DMS 273 (cell line): ENCODE measurements around the gene GLRX3.

ENCODE experiments used
- DNase-seq: peaks from one replicate; lab custom pipeline; 2025; ENCODE audit not compliant: unreplicated experiment; lab: John Stamatoyannopoulos, UW

GLRX3 gene

DNA sequence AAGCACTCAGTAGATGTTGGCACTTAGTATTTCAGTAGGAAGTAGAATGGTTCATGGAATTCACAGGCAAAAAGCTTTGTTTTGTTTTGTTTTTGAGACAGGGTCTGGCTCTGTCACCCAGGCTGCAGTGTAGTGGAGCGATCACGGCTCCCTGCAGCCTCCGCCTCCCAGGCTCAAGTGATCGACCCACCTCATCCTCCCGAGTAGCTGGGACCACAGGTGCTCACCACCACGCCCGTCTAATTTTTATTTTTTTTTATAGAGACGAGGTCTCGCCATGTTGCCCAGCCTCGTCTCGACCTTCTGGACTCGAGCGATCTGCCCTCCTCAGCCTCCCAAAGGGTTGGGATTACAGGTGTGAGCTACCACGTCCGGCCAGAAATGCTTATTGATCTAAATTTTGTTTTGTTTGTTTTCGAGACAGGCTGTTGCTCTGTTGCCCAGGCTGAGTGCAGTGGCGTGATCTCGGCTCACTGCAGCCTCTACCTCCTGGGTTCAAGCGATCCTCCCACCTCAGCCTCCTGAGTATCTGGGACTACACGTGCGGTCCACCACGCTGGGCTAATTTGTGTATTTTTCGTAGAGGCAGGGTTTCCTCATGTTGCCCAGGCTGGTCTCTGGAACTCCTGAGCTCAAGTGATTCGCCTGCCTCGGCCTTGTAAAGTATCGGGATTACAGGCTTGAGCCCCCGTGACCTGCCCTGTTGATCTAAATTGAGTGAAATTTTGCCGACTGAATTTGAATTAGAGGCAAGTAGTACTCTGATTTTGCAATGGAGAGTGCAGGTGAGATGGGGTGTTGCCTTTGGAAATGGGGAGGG lies 1.7 kb downstream of the GLRX3 start:
- no peak for DNase-seq

GRCh38 chr10:130138479-130138866 lies 2.3 kb downstream of the GLRX3 start:
- no peak for DNase-seq

DNA sequence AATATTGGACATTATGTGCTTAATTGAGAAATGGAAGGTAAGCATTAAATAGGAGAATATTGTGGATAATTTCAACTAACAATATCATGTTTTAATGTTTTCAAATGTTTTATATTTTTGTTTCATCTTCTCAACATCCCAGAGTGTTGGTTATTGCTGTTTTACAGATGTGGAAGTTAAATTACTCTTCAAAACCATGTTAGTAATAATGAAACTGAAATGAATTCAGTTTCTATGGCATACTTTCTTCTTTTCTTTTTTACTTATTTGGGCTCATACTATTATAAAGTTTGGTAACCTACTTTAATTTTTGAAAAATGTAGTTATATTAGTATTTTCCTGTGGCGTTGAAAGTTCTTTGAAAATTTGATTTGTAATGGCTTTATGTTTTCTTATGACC lies 4.2 kb downstream of the GLRX3 start:
- no peak for DNase-seq

DNA sequence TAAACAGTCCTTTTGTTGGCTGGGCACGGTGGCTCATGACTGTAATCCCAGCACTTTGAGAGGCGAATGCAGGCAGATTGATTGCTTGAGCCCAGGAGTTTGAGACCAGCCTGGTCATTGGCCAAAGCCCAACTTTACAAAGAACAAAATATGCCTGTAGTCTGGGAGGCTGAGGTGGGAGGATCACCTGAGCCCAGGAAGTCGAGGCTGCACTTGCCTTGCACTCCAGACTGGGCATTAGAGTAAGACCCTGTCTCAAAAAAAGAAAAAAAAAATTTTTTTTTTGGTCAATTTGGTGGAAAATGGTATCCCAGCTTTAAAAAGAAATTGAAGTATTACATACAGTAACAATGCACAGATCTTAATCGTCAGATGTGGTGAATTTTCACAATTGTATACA lies 4.8 kb downstream of the GLRX3 start:
- DNase-seq, result no peak

DNA sequence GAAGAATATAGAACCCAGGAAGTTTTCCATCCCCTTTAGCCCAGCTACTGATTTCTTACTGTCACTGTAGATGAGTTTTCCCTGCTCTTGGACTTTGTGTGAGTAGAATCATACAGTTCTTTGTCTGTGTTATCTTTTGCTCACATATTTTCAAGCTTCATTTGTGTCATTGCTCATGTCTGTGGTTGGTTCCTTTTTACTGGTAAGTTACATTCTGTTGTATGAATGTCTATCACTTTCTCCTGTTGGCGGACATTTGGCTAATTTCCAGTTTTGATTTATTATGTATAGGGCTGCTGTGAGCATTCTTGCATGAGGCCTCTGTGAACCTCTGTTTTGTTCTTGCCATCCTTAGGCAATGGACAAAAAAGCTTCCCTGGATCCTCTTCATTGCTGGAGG lies 5.3 kb downstream of the GLRX3 start:
- DNase-seq, result peak; percentile 5

DNA sequence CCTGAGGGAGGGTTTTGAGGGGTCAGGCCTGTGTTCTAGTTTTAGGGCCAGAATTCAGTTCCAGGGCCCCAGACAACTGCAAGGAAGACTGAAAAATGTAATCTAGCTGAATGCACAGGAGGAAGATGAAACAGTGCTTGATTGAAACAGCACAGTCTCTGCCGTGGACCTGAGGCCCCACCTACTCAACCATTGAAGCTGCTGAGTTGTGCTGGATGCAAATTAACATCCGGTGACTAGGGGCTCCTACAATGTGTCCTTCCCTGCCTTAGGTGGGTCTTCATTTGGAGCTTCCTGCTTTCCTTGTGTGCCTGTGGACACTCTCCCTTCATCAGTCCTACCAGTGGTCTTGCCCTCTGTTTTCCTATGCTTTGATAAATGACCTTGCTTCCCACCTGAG lies 5.7 kb downstream of the GLRX3 start:
- DNase-seq, result no peak

- no peak for DNase-seq
Observed at GRCh38 chr10:130146042-130146441, 9.9 kb downstream of the GLRX3 start.

GRCh38 chr10:130159192-130159794 lies 23.1 kb downstream of the GLRX3 start:
- no peak for DNase-seq

- no peak for DNase-seq
Observed at GRCh38 chr10:130160775-130161174, 24.6 kb downstream of the GLRX3 start.

DNA sequence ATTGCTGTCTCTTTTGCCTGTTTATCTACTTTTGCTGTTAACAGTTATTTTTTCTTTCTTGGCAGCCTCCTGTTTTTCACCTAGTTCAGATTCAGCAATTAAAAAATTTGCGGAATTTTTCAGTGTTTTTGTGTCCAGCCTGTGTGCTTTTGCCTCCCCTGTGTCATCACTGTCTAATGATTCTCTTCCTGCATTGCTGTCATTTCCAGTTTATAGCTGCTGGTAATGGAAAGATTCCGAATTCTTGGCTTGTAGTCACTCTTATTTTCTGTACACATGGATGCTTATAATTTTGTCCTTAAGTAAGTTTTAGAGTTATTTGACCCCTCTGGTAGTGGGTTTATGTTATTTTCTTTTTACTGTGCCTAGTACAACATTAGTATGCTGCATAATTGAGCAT lies 25.1 kb downstream of the GLRX3 start:
- no peak for DNase-seq

DNA sequence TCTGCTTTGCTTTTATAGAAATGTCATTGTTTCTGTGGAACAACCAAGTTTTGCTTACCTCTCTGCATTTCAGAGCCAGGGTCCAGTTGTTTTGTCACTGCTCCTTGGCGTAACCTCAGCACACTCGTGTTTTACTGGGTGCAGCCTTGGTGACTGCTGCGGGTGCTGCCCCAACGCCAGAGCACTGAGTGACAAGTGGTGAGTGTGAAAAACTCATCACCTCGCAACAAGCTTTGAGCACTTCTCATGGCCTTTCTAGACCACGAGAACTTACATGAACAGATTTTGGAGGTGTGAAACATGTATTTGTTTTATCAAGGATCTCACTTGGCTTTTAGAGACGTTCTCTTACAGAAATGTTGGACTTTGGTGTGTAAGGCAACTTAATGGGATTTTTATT lies 31.0 kb downstream of the GLRX3 start:
- no peak for DNase-seq

GRCh38 chr10:130167707-130168106 lies 31.5 kb downstream of the GLRX3 start:
- DNase-seq, result no peak

DNA sequence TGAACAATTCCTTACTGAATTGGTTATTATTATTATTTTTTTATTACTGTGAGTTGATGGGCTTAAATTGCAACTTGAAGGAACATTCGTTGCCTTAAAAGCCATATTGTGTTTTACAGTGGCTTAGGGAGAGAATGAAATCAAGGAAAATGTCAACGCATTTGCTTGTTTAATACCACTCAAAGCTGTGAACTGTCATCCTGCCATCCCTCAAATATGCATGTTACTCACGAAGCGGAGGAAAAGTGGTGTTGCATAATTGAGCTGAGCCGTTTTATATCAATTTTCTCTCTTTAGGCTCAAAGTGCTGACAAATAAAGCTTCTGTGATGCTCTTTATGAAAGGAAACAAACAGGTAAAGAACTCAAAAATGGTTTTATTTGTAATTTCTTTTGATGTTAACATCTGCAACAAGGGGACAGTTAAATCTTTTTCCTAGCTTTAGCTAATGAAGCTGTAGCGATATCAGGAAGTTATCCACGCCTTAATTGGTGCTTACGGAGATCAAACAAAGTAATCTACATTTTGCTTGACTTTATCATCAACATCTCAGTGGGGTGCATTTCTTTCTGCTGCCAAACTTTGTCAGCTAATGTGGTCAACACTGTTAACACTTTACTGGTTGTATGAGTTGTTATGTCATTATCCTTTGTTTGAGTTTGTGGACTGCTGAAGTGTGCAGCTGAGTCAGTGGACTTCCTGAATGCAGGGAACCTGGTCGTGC lies 33.1 kb downstream of the GLRX3 start:
- no peak for DNase-seq

- DNase-seq, result no peak
Observed at GRCh38 chr10:130171196-130171595, 35.0 kb downstream of the GLRX3 start.

- DNase-seq, result no peak
Observed at GRCh38 chr10:130174328-130174727, 38.1 kb downstream of the GLRX3 start.

- DNase-seq, result no peak
Observed at GRCh38 chr10:130175074-130175473, 38.9 kb downstream of the GLRX3 start.

DNA sequence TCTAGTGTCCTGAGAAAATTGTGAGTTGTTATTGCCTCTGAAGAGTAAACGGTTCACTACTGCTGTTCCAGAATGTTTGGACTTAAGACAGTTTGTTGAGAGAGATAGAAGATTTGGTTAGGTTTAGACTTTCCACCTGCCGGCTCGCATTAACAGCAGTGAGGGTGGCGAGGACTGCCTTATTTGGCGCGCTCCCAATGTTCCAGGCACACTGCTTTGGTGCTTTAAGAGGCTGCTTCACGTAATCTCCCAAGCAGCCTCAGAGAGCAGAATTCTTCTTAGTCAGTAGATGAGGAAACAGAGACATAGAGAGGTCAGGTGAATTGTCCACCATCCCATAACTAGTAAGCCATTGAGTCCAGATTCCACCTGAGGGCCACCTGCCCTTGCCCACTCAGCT lies 41.1 kb downstream of the GLRX3 start:
- DNase-seq, result no peak

DNA sequence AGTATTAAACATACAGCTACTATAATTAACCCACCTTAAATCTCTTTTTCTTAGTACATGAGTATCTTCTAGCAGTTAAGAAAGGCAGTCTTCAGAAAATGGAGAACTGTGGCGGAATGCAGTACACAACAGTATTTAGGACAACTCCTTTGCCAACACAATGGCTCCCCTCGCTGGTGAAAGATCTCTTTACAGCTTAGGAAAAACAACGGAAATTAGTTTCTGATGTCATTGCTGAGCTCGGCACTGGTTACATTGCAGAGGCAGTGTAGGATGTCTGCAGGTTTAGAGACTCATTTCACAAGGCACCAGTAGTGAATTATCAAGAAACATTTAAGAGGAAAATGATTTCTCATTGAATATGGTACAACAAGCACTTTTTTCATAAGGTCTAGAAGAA lies 43.4 kb downstream of the GLRX3 start:
- DNase-seq, result peak; percentile 54

DNA sequence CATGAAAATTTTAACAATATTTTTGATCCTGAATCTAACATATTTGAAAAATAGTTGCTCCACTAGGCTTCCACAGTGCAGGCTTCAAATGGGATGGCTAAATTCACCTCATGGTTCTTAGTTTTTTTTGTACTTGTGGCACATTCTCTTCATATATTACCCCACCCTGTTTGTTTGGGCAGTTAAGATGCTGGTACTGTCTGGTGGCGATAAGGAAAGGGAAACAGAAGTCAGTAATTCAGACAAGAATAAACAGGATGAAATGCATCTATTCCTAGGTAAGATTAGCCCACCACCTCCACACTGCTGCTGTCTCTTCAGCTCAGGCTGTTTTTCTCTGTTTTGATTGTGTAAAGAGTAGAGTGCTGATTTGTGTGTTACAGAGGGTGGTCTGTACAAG lies 44.2 kb downstream of the GLRX3 start:
- no peak for DNase-seq

DNA sequence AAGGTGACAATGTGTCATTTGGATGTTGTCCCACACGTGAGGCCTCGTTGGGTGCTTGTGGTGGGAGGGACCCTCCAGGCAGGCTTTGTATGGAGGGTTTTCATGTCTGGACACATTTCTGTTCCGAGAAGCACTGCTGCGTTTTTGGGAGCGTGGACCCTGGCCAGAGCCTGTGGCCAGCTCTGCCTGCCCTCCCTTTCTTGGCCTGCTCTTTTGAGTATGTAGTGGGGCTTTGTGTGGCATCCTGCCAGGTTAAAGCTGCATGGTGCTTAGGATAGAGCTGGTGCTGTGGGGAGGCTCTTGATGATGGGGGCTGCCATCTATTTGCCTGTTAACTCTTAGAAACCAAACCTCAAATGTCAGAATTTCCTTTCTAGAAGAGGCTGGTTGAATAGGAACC lies 45.7 kb downstream of the GLRX3 start:
- DNase-seq, result no peak

DNA sequence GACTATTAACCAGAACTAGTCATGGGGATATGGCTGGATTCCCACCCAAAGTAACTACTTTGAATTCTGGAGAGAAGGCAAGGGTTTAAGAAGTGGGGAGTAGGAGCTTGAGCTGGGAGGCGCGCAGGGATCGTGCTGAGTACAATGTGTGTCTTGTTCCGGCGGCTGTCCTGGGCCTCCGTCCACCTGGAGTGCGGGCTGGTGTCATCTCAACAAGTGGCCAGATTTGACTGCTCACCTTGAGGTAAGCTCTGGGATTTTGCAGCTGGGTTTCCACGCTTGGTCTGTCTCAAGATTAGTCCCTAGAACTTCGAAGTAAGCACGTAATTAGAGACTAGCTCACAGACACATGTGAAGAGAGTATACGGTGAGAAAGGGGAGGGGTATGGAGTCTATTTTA lies 49.4 kb downstream of the GLRX3 start:
- no peak for DNase-seq
